Fibroblast of lung (primary cell): ENCODE results near the gene DSPP.

Experiments used
- EZH2 ChIP-seq: IDR thresholded peaks from 2 replicates; pipeline ENCODE4 v1.5.1; 2012; ENCODE audit warnings: low read length, control low read depth, mild to moderate bottlenecking; ENCODE audit errors: missing control alignments
- TF ChIP-seq, protein P1 (sequence below), 2 donors: IDR thresholded peaks in 1 of 2; conservative IDR thresholded peaks in 1 of 2; 1 replicate in 1 of 2; 2 replicates in 1 of 2; pipeline ENCODE4 v1.5.1; 2011 to 2012; ENCODE audit warnings: low read length in 2 of 2, control low read depth in 1 of 2, inconsistent platforms in 1 of 2, low read depth in 1 of 2, mild to moderate bottlenecking in 1 of 2

DNA sequence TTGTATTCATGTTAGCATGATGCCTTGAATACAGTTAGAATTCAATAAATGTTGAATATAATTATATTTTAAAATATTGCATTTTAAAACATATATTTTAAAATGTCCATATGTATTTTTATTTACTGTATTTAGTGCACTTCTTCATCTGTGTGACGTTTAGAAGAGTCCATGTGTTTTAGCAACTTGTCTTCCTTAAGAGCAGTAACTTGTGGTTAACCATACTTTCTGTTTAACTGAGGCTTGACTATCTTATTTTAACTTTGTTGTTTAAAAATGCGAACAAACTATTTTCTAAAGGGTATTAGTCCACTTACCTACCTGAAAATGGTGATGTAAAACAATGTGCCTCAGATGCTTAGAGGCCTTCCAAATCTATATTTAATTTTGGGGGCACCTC lies 42.6 kb downstream of the DSPP start:
- TF ChIP-seq, protein P1, sequence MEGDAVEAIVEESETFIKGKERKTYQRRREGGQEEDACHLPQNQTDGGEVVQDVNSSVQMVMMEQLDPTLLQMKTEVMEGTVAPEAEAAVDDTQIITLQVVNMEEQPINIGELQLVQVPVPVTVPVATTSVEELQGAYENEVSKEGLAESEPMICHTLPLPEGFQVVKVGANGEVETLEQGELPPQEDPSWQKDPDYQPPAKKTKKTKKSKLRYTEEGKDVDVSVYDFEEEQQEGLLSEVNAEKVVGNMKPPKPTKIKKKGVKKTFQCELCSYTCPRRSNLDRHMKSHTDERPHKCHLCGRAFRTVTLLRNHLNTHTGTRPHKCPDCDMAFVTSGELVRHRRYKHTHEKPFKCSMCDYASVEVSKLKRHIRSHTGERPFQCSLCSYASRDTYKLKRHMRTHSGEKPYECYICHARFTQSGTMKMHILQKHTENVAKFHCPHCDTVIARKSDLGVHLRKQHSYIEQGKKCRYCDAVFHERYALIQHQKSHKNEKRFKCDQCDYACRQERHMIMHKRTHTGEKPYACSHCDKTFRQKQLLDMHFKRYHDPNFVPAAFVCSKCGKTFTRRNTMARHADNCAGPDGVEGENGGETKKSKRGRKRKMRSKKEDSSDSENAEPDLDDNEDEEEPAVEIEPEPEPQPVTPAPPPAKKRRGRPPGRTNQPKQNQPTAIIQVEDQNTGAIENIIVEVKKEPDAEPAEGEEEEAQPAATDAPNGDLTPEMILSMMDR (conservative IDR thresholded peaks at IDR 0.05 in 1 of 2, IDR thresholded peaks at IDR 0.05 in 1 of 2; ENCODE audit: low read depth in 1 of 2, low read length in 2 of 2), result no peak
- TF ChIP-seq EZH2, result no peak
